Esophagus squamous epithelium (tissue), 4 donors: ENCODE results near the gene PEX7.

Experiments
- POLR2A ChIP-seq, 4 donors: fragments of 450-650 bp; IDR thresholded peaks; one replicate each; pipeline ENCODE4 v1.6.1; 2017; ENCODE audit warnings: antibody characterized with exemption in 4 of 4, mild to moderate bottlenecking in 4 of 4, moderate library complexity in 3 of 4
- TF ChIP-seq, protein P1 (sequence below), 6 experiments: fragments of 450-650 bp in 4 of 6; fragments of 200-600 bp in 2 of 6; sonication (generic) in 2 of 6; IDR thresholded peaks; one replicate each; pipeline ENCODE4 v1.5.1; 2016 to 2019; ENCODE audit warnings: antibody characterized with exemption in 6 of 6, mild to moderate bottlenecking in 4 of 6, moderate library complexity in 4 of 6

GRCh38 chr6:136890194-136890839 lies 67.9 kb downstream of the PEX7 start:
- TF ChIP-seq POLR2A (IDR thresholded peaks at IDR 0.05): no peak
- TF ChIP-seq, protein P1, sequence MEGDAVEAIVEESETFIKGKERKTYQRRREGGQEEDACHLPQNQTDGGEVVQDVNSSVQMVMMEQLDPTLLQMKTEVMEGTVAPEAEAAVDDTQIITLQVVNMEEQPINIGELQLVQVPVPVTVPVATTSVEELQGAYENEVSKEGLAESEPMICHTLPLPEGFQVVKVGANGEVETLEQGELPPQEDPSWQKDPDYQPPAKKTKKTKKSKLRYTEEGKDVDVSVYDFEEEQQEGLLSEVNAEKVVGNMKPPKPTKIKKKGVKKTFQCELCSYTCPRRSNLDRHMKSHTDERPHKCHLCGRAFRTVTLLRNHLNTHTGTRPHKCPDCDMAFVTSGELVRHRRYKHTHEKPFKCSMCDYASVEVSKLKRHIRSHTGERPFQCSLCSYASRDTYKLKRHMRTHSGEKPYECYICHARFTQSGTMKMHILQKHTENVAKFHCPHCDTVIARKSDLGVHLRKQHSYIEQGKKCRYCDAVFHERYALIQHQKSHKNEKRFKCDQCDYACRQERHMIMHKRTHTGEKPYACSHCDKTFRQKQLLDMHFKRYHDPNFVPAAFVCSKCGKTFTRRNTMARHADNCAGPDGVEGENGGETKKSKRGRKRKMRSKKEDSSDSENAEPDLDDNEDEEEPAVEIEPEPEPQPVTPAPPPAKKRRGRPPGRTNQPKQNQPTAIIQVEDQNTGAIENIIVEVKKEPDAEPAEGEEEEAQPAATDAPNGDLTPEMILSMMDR (IDR thresholded peaks at IDR 0.05): no peak
